HG03025 (cell line): Measurements from ENCODE around the gene COMTD1.
A peak's percentile ranks its signal among the peaks of the same experiment; 100 is the strongest.

Experiments
- ATAC-seq: cut with Tn5 transposase; IDR thresholded peaks from one replicate; pipeline ENCODE4 v1.9.1; 2021; ENCODE audit warnings: mild to moderate bottlenecking, moderate library complexity; ENCODE audit not compliant: unreplicated experiment, low FRiP score

The COMTD1 gene

DNA sequence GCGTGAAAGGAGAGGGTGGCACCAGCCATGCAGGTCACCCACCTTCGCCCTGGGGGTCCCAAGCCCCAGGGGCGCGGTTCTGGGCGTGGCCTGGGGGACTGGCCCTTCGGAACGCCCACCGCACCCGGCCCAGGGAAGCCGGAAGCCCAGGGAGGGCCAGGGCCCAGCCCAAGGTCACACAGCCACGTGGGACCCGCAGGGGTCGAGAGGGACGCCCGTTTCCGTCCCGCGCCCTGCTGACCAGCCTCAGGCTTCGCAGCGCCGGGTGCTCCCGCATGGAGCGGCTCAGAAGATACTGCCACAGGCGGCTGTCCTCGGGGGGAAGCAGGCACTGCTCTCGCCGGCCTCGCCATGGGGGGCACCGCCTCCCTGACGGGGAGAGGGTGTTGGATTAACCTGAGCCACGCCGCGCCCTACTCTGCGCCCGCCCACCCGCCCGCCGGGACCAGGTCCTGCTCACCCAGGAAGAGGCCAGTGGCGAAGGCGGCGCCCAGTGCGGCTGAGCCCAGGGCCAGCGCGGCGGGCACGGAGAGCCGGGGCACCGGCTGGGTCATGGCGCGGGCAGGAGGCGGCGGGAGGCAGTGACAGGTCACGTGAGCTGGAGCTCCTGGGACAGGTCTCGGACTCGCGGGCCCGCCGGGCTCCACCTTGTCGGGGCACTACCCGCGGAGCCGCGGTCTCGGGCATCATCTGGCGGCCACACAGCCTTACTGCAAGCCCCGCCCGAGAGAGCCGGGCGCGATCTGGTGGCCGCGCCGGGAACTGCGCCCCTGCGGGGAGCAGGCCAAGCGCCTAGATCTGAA, at the start of gene COMTD1:
TSS of gene COMTD1 (minus strand) at position 583 of the 803 bp plus-strand sequence. CDS start at position 554, 29 bp downstream.
- ATAC-seq: peak; percentile 66

DNA sequence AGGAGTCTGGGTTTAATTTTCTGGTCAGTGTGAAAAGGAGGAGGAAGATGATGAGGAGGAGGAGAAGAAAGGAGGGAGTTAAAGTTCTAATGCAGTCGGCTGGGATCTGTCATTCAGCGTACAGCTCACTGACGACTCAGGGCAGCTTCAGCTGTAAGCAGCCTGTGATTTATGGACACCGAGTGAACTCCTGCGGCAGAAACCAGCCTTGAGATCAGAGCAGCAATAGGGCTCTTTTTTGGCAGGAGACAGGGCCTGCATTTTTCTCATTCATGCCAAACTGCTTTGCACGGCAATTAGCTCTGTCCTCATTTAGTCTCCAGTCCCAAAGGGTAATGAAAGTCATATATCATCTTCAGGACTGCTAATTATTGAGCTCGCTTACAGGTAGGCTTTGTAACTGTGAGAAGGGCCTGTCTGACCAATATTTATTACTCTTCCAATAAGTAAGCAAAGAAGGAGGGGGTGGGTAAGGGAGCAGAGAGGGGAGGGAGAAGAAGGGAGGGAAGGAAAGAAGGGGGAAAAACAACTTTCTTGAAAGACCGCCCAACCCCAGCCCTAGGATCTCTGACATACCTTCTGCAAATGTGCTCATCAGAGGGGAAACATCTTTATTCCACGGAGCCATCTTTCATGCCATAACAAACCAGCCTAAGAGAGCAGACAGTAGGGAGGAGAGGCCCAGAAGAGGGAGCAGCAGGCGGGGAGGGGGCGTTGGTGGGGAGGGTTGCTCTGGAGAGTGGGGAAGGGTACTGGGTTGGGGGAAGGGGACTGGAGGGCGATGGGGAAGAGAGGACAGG, 48.1 kb upstream of the COMTD1 start:
- ATAC-seq: no peak

DNA sequence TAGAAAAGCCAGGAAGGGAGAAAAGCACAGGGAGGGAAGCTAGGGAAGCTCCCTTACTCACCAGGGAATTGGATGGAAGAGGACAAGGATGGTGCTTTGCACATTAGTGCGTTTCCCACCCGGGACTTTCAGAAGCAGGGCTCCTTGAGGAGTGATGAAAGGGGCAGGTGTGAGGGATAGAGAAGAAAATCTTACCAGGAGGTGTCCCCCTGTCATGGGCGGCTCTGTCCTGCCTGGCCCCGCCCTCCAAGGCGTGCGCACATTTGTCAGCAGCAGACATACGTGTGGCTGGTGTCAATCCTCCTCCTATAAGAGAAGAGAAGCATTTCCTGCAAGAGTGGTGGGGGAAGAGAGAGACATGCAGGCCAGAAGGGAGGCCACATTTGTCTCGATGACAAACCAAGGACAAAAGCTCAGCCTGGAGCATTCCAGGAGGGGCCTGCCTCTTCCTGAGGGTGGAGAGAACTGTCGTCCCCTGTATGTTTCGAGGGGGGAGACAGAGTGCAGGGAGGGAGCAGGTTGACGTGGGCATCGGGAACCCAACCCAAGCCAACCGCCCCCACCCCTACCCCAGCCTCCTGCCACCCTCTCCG, 47.4 kb upstream of the COMTD1 start:
- no peak for ATAC-seq

DNA sequence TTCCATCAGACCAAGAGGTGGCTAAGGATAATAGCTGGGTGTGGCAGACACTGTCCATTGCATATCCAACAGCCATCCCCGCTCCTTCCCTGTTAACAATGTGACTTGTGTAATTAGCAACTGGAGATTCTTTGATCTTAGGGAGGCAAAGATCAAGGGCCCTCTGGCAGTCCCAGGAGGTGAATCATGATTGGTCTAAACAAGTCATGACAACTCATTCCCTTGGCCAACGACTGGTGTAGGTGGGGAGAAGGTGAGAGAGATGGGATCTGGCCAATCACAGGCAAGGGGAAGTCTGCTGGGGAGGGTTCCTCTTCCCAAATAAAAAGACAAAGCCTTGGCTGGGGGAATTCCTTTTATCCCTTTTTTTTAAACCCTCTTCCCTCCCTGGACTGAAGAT, 46.2 kb upstream of the COMTD1 start:
- no peak for ATAC-seq

DNA sequence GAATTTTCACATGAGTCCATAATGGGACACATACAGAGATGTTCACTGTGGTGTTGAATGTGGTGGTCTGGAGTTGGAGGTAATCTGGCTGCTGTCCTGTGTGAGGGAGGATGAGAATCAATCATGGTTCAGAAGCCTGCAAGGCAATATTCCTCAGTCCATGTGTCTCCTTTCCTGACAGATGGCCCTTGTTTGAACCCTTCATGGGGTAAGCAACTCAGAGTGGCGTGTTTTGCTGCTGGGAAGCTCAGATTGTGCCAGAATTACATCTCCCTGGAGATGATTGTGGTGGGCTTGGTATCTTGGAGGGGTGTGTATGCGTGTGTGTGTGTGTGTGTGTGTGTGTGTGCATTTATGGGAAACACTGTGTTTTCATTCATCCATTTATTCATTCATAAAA, 44.5 kb upstream of the COMTD1 start:
- no peak for ATAC-seq

DNA sequence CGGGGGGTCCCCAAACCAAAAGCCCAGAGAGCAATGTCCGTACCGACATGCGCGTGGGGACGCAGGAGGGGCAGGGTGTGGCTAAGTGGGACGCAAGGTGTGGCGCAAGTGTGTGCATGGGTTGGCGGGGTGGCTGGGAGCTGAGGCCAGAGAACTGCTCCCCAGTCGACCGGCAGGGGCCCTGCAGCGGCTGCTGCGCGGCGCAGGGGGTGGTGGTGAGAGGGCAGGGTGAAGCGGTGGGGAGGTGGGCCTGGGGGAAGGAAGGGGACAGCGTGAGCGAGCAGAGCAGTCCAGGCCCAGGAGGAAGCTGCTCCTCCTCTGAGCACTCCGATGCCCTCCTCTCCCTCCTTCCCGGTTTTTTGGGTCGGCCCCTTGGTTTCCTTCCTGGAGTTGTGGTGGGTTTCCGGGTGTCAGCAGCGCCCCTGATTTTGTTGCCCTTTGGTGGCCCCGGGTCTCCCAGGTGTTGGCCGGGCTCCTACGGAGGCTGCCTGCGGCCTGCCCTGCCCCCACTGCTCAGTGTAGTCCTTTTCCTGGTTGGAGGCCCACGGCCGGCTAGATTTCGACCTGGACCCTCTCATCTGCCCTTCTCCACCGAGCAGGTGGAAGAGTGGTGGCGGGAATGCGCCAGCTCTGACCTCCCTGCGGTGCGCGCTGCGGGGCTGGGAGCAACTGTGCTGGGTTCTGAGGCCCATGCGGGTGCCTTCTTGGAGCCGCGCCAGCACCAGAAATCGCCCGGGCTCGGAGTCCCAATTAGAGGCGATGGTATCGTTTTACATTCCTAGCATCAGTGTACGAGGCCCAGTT, 40.5 kb upstream of the COMTD1 start:
- no peak for ATAC-seq

DNA sequence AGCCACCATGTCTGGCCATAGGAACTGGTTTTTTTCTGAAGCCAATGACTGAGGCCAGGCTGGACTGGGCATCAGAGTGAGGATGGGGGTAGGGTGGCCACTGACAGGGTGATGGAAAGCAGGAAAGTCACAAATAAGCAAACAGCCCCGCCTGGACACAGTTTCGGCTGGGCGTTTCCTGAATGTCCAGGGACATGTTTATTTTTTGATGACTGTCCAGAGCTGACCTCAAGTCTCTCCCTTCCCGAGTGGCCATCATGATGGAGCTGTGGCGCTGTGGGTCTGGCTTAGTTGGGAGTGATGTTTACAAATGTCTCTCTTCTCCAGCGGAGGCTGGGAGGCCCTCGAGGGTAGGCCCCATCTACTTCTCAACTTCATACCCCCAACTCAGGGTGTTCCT, 37.1 kb upstream of the COMTD1 start:
- ATAC-seq: no peak

DNA sequence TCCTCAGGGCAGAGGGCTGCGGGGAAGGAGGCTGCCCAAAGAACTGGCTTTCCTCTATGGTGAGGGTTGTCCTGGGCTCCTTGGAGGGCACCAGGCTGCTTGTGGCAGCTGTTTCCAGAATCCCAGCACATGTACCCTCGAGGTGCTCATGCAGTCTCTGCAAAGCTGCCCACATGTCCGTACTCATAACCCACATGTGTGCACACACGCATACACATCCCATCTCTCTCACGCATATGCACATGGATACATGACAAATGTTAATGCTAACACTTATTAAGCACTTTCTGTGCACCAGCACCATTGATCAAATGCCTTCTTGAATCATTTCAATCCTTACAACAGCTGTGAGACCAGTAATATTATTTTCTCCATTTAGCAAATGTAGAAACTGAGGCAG, 36.3 kb upstream of the COMTD1 start:
- ATAC-seq: no peak

DNA sequence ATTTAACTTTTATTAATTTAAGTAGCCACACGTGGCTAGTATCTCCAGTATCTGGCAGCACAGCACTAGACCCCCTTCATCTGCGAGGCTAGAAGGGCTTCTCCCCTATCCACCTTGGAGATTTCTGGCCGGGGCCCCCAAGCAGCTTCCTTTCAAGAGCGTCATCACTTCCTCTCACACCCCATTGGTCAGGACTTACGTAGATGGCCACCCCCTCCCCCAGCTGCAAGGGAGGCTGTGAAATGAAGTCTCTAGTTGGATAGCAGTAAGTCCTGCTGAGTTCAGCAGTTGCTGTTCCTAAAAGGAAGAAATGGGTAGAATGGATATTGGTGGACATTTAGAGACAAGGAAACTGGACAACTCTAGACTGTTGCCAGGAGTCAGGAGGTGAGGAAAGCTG, 33.8 kb upstream of the COMTD1 start:
- no peak for ATAC-seq

DNA sequence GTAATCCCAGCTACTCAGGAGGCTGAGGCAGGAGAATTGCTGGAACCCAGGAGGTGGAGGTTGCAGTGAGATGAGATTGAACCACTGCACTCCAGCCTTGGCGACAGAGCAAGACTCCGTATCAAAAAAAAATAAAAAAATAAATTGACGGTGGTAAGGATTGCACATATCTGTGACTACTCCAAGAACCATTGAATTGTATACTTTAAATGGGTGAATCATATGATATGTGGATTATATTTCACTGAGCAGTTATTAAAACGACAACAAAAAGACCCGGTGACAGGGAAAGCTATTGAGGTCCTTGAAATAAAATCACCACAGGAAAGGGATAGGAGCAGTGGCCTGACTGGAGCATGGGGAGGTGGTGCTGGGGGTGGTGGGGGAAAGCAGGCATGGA, 31.2 kb upstream of the COMTD1 start:
- ATAC-seq: no peak

DNA sequence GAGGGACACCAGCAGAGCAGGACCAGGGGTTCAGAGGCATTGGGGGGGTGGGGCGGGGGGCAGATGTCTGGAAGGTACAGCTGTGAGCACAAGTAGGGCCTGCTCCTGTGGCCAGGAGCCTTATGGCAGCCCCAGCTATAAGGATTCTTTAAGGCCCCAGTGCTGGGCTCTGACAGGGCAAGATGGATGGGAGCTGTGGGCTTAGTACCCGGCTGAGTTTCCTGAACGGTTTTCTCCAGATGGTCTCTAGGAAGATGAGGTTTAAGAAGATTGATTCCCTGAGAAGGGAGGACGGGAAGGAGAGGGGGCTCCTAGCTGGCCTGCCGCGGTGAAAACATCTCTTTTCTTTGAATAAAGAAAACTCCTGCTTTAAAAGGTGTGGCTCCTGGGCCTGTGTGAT, 30.1 kb upstream of the COMTD1 start:
- no peak for ATAC-seq

DNA sequence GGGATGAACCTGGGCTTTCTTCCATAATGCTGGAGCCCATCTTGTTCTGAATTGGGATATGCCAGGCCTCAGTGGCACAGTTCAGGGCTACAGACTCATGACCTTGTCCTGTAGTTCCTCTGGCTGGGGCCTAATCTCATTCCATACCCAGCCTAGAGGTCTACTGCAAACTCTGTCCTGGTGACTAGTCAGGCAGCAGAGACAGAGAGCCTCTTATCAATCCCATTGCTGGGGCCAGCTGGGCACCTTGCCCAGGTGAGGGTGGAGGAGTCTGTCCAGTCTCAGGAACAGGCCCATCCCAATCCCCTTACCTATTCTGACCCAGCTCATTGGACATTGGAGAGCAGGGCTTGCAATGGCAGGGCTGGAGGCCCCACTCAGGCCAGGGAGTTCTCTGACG, 28.0 kb upstream of the COMTD1 start:
- ATAC-seq: no peak

DNA sequence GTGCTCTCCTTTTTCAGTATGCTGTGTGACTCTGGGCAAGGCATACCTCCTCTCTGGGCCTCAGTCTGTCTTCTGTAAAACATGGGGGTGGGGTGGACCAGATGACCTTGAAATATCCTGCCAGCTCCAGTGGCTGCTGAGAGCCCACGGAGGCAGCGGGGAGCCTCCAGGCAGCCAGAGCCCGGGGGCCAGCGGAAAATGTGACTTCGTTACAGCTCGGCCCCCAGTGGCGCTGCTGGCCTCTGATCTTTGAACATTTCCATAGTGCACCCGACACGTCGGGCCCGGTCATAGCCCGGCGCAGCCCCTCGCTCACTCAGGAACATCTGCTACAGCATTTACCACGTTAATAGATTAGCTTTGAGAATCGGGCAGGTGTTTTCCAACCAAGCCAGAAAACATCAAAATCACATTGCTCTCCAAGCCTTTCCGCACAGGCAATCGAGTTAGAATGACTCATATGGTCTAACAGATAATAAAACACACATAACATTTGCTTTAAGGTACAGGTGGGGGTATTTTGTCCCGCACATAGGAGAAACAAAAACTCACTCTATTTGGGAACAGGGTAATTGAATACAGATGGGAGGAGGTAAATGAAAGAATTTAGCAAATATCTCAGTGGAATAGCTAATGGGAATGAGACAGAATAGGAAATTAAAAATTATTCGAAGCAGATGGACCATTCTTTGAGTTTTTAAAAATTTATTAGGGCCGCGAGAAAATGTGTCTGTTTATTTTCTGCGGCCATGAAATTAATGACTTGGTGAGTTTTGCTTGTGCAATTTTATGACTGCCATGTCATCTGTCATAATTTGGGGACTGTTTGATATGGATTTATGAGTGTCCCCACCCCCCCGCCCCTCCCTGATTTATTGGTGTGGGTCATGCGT, 26.3 kb upstream of the COMTD1 start:
- no peak for ATAC-seq

DNA sequence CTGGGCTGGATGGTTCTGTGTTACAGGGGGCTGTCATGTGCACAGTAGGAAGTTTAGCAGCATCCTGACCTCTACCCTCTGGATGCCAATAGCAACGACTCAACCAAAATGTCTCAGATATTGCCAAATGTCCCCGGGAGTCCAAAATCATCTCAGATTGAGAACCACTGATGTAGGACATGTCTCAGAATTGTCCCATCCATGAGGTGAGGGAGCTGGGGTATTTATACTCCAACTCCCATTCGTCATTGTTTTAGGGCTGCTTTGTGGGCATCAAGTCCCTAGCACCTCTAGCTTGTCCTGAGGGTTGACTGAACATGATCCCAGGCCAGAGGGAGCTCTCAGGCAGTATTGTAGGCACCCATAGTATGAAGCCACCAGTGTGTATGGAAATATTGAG, 25.2 kb upstream of the COMTD1 start:
- no peak for ATAC-seq

DNA sequence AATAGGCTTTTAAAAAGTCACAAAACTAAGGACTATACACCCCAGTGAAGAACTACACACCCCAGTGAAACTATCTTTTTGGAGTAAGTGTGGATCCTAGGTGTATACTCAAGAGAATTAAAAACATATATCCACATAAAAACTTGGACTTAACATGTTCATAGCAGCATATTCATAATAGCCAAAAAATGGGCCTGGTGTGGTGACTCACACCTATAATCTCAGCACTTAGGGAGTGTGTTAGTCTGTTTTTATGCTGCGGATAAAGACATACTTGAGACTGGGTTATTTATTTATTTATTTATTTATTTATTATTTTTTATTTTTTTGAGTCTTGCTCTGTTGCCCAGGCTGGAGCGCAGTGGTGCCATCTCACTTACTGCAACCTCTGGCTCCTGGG, 19.0 kb upstream of the COMTD1 start:
- ATAC-seq: no peak

DNA sequence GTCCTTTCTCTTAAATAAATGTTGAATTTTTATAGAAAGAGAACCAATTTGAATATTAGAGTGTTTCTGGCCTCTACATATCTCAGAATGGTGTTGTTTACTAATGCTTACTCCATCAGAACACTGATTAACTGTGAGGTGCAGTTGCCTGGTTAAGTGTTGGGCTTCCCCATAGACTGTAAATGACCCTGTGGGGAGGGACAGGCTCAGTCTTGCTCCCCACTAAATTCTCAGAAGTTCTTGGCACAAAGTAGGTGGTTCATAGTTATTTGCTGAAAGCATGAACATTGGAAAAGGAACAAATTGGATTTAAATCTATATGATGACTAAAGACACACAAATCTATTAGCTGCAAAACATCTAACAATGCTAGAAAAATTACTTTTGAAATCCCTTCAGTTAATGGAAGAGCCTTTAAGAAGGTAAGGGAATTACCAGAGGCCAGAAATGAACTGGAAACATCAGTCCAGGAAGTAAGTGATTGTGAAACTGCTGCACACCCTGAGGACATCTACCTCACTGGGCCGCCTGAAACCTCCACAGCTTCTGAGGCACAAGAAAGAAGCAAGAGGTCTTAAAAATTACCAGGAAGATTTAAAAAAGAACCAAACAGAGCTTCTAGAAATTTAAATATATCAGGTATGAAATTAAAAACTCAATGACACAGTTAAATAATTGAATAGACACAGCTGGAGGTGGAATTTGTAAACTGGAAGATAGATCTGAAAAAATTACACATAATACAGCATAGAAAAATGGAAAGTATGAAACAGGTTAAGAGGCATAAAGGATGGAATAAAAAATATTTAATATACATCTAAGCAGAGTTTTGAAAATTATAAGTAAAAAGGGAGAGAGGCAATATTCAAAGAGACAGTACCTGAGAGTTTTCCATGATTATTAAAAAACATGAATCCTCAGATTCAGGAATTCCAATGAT, 17.8 kb upstream of the COMTD1 start:
- no peak for ATAC-seq

DNA sequence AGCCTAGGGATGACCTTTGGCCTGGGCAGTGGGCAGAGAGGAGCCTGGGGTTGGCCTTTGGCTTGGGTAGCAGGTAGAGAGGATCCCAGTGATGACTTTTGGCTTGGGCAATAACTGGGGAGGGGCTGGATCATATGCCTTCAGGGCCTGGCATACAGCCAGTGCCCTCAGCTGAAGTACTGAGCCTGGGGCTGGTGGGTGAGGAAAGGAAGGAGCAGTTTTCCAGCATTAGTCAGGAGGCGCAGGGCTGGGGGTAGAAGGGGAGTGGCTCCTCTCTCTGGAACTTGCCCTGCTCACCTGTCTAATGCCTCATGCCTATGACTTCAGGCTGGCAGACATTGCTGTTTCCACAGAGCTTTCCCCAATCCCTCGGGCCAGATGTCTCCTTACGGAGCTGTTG, 15.2 kb upstream of the COMTD1 start:
- no peak for ATAC-seq

DNA sequence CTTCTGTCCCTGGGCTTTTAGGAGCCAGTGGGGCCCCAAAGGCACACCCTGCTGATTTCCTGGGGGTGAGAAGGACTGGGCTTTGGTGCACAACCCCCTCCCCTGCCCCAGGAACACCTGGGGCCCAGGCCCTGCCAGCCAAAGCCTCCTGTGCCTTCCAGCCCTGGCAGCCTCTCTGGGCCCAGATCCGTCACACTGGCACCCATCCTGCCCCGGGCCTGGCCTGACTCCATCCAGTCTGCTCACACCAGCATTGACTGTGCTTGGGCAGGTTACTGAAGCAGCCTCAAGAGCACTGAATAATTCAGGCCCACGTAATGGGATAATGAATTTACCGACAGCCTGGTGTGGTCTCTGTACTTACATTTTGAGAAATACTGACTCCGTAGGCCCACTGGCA, 12.0 kb upstream of the COMTD1 start:
- no peak for ATAC-seq

DNA sequence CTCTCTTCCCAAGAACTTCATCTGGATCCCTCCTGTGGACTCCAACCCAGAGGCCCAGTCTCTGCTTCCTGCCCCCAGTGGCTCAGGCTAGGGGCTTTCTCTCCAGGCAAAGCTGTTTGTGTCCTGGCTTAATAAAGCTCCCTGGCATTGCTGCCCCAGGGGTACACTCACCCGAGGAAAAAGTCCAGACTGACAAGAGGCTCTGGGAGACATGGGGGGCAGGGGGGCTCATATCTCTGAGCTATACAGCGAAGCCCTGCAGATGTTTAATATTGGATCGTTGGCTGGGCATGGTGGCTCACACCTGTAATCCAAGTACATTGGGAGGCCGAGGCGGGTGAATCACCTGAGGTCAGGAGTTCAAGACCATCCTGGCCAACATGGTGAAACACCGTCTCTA, 10.7 kb upstream of the COMTD1 start:
- no peak for ATAC-seq
